Limb (tissue), 2 donors: ENCODE results near the gene CEACAM4.

Source experiments
- DNase-seq, 2 donors: peaks; one replicate each; pipeline ENCODE4 v3.0.0-alpha.2; 2016; ENCODE audit errors: extremely low spot score in 2 of 2

The CEACAM4 gene

GRCh38 chr19:41617941-41618730 is 8.7 kb downstream of the CEACAM4 start:
- no peak for DNase-seq

- DNase-seq, result peak in 1 of 2 donors; percentile 3
Observed at GRCh38 chr19:41616792-41617621, 9.9 kb downstream of the CEACAM4 start.

- no peak for DNase-seq
Observed at GRCh38 chr19:41615207-41615606, 11.7 kb downstream of the CEACAM4 start.

GRCh38 chr19:41612483-41612882 is 14.4 kb downstream of the CEACAM4 start:
- no peak for DNase-seq

GRCh38 chr19:41610789-41611188 is 16.1 kb downstream of the CEACAM4 start:
- DNase-seq, result no peak

GRCh38 chr19:41607668-41608067 is 19.2 kb downstream of the CEACAM4 start:
- DNase-seq, result no peak

- DNase-seq, result no peak
Observed at GRCh38 chr19:41606215-41606837, 20.5 kb downstream of the CEACAM4 start.

GRCh38 chr19:41604831-41605230 is 22.0 kb downstream of the CEACAM4 start:
- no peak for DNase-seq

- no peak for DNase-seq
Observed at GRCh38 chr19:41601771-41602170, 25.1 kb downstream of the CEACAM4 start.

- no peak for DNase-seq
Observed at GRCh38 chr19:41599175-41599966, 27.5 kb downstream of the CEACAM4 start.

- DNase-seq, result peak; percentile 52 to 65
Observed at GRCh38 chr19:41597600-41598041, 29.3 kb downstream of the CEACAM4 start.

- no peak for DNase-seq
Observed at GRCh38 chr19:41595890-41596280, 31.0 kb downstream of the CEACAM4 start.

GRCh38 chr19:41595258-41595889 is 31.5 kb downstream of the CEACAM4 start:
- DNase-seq, result no peak

- no peak for DNase-seq
Observed at GRCh38 chr19:41591951-41592562, 34.8 kb downstream of the CEACAM4 start.

- no peak for DNase-seq
Observed at GRCh38 chr19:41590936-41591335, 35.9 kb downstream of the CEACAM4 start.

- DNase-seq, result no peak
Observed at GRCh38 chr19:41589371-41589770, 37.5 kb downstream of the CEACAM4 start.

GRCh38 chr19:41588497-41589209 is 38.2 kb downstream of the CEACAM4 start:
- peak; percentile 3 to 46 for DNase-seq

GRCh38 chr19:41587838-41588210 is 39.0 kb downstream of the CEACAM4 start:
- no peak for DNase-seq

- no peak for DNase-seq
Observed at GRCh38 chr19:41587101-41587837, 39.6 kb downstream of the CEACAM4 start.
